GM23248 (cell line): ENCODE results near the gene TGM2. TPM values are rescaled to one million over a fixed set of nuclear protein-coding genes. Genes with fewer than 3 reads are reported as not detected.
A peak's percentile ranks its signal among the peaks of the same experiment; 100 is the strongest.

Source experiments
- DNase-seq: peaks from one replicate; pipeline ENCODE4 v3.0.0-alpha.2; 2015
- H2AFZ ChIP-seq: fragments of 200-600 bp; sonication (generic); 2 replicates; pipeline ENCODE4 v1.6.1; 2016; ENCODE audit warnings: antibody characterized with exemption
- H3F3A ChIP-seq: fragments of 200-600 bp; sonication (generic); 2 replicates; pipeline ENCODE4 v1.6.1; 2016; ENCODE audit warnings: mild to moderate bottlenecking, antibody characterized with exemption, mixed run types; ENCODE audit not compliant: insufficient read depth
- H3K27ac ChIP-seq: fragments of 200-600 bp; sonication (generic); 2 replicates; pipeline ENCODE4 v1.5.1; 2016; ENCODE audit warnings: mild to moderate bottlenecking
- H3K27me3 ChIP-seq: fragments of 200-600 bp; sonication (generic); replicated peaks from 2 replicates; pipeline ENCODE4 v1.6.1; 2016; ENCODE audit warnings: mild to moderate bottlenecking; ENCODE audit not compliant: insufficient read depth
- H3K36me3 ChIP-seq: fragments of 200-600 bp; sonication (generic); 2 replicates; pipeline ENCODE4 v1.6.1; 2016; ENCODE audit warnings: low read depth, mild to moderate bottlenecking
- H3K4me1 ChIP-seq: fragments of 200-600 bp; sonication (generic); 2 replicates; pipeline ENCODE4 v1.6.1; 2016; ENCODE audit warnings: mild to moderate bottlenecking; ENCODE audit not compliant: insufficient read depth
- H3K4me2 ChIP-seq: fragments of 200-600 bp; sonication (generic); one replicate; pipeline ENCODE4 v1.6.1; 2016; ENCODE audit warnings: mild to moderate bottlenecking; ENCODE audit not compliant: unreplicated experiment
- H3K4me3 ChIP-seq: fragments of 200-600 bp; sonication (generic); 2 replicates; pipeline ENCODE4 v1.5.1; 2016; ENCODE audit warnings: mild to moderate bottlenecking
- H3K79me2 ChIP-seq: fragments of 200-600 bp; sonication (generic); 2 replicates; pipeline ENCODE4 v1.6.1; 2016; ENCODE audit warnings: mild to moderate bottlenecking; ENCODE audit not compliant: insufficient read depth
- H3K9ac ChIP-seq: fragments of 200-600 bp; sonication (generic); 2 replicates; pipeline ENCODE4 v1.6.1; 2016; ENCODE audit warnings: mild to moderate bottlenecking
- H3K9me2 ChIP-seq: fragments of 200-600 bp; sonication (generic); 2 replicates; pipeline ENCODE4 v1.6.1; 2016; ENCODE audit warnings: mixed run types, mild to moderate bottlenecking, moderate library complexity; ENCODE audit not compliant: insufficient read depth
- H3K9me3 ChIP-seq: fragments of 200-600 bp; sonication (generic); one replicate; pipeline ENCODE4 v1.6.1; 2017; ENCODE audit warnings: low read depth
- H4K20me1 ChIP-seq: fragments of 200-600 bp; sonication (generic); 2 replicates; pipeline ENCODE4 v1.6.0; 2016; ENCODE audit not compliant: insufficient read depth
- EZH2 ChIP-seq: fragments of 200-600 bp; sonication (generic); IDR thresholded peaks from 2 replicates; pipeline ENCODE4 v1.6.1; 2018; ENCODE audit warnings: antibody characterized with exemption, mild to moderate bottlenecking; ENCODE audit not compliant: insufficient read depth, poor library complexity, severe bottlenecking
- EZH2phosphoT487 ChIP-seq: fragments of 200-600 bp; sonication (generic); IDR thresholded peaks from 2 replicates; pipeline ENCODE4 v1.6.1; 2018; ENCODE audit warnings: antibody characterized with exemption, moderate library complexity, mild to moderate bottlenecking, low read depth; ENCODE audit not compliant: insufficient read depth
- WGBS, 2 experiments: methylation state at CpG; one replicate each; pipeline ENCODE4 v1.1.6; 2015 to 2017; ENCODE audit warnings: low lambda C conversion rate in 2 of 2, low coverage in 1 of 2; ENCODE audit errors: missing lambda C conversion rate in 2 of 2; 5-methylcytosine and 5-hydroxymethylcytosine counted together
- in situ Hi-C: fragments of 300-500 bp; cut with MboI; formaldehyde crosslinking; loops from 2 replicates; pipeline ENCODE4 v1.15.0; 2020
- polyA plus RNA-seq: library from polyadenylated mRNA; unstranded; fragments of >200 nt; fragmentation: Nextera tagmentation; extraction: Ambion mirVana; gene quantifications from 2 replicates; pipeline ENCODE4 v1.2.1, GENCODE V29; 2016
- total RNA-seq: library from RNA; depleted of rRNA; stranded (reverse); fragments of >200 nt; shearing (Covaris generic); gene quantifications from 2 replicates; pipeline ENCODE4 v1.2.3, GENCODE V29; 2014

TGM2 gene
- total and polyA plus RNA-seq, 2 experiments from 2014 or later: 254 to 311 TPM

- no peak for DNase-seq
- H3K9ac ChIP-seq: no peak overlapping the region
- H4K20me1 ChIP-seq: no peaks in the 10 kb centered on the region
- H3K4me2 ChIP-seq: no peak overlapping the region
- no peak for TF ChIP-seq EZH2phosphoT487
- TF ChIP-seq EZH2: no peak
- no peak overlapping the region for H2AFZ ChIP-seq
- no peaks in the 10 kb centered on the region for H3K27me3 ChIP-seq
- no peak overlapping the region for H3K27ac ChIP-seq
- in situ Hi-C loops: no loop called here
- H3F3A ChIP-seq: peaks cover 18% of the 10 kb centered on the region
- WGBS, 2 experiments: 89 to 94% methylated on average over 3 of the region's 3 CpGs
- no peaks in the 10 kb centered on the region for H3K79me2 ChIP-seq
- H3K4me1 ChIP-seq: peaks cover 11% of the 10 kb centered on the region
- no peaks in the 10 kb centered on the region for H3K9me3 ChIP-seq
- no peak overlapping the region for H3K4me3 ChIP-seq
- no peaks in the 10 kb centered on the region for H3K36me3 ChIP-seq
- no peaks in the 10 kb centered on the region for H3K9me2 ChIP-seq
Measured at GRCh38 chr20:38181971-38182370, 16.9 kb upstream of the TGM2 start.

- Histone ChIP-seq H3K79me2 (no peaks in the 10 kb centered on the region), H3K9me3 (no peaks in the 10 kb centered on the region), H3K9me2 (no peaks in the 10 kb centered on the region), H3K4me1 (peaks cover 6% of the 10 kb centered on the region), H3K27ac (no peak overlapping the region), H3K9ac (no peak overlapping the region), H2AFZ (no peak overlapping the region), H4K20me1 (no peaks in the 10 kb centered on the region), H3K27me3 (no peaks in the 10 kb centered on the region), H3K4me2 (no peak overlapping the region), H3K36me3 (no peaks in the 10 kb centered on the region), H3K4me3 (no peak overlapping the region), H3F3A (peaks cover 11% of the 10 kb centered on the region)
- in situ Hi-C loops: no loop called here
- WGBS, 2 experiments: 61 to 70% methylated on average over 7 of the region's 7 CpGs
- TF ChIP-seq EZH2 (no peak), EZH2phosphoT487 (no peak)
- DNase-seq: no peak
Measured at GRCh38 chr20:38181207-38181801, 16.2 kb upstream of the TGM2 start.

- no peak overlapping the region for H3K4me3 ChIP-seq
- H3K9me3 ChIP-seq: no peaks in the 10 kb centered on the region
- no peaks in the 10 kb centered on the region for H3K79me2 ChIP-seq
- no peaks in the 10 kb centered on the region for H3K9me2 ChIP-seq
- peaks cover 6% of the 10 kb centered on the region for H3K4me1 ChIP-seq
- H3K9ac ChIP-seq: no peak overlapping the region
- H2AFZ ChIP-seq: no peak overlapping the region
- H3K27me3 ChIP-seq: no peaks in the 10 kb centered on the region
- in situ Hi-C loops: no loop called here
- H3K36me3 ChIP-seq: no peaks in the 10 kb centered on the region
- TF ChIP-seq EZH2: no peak
- TF ChIP-seq EZH2phosphoT487: no peak
- no peak overlapping the region for H3K27ac ChIP-seq
- H3K4me2 ChIP-seq: no peak overlapping the region
- H4K20me1 ChIP-seq: no peaks in the 10 kb centered on the region
- WGBS, 2 experiments: 64 to 74% methylated on average over 5 of the region's 5 CpGs
- peak; percentile 46 for DNase-seq
- H3F3A ChIP-seq: peaks cover 6% of the 10 kb centered on the region
Measured at GRCh38 chr20:38180781-38181180, 15.7 kb upstream of the TGM2 start.

GRCh38 chr20:38179846-38180245 lies 14.8 kb upstream of the TGM2 start:
- Histone ChIP-seq H3K4me3 (no peak overlapping the region), H3K27me3 (no peaks in the 10 kb centered on the region), H2AFZ (no peak overlapping the region), H3K9ac (no peak overlapping the region), H3K4me2 (no peak overlapping the region), H3K4me1 (peaks cover 6% of the 10 kb centered on the region), H4K20me1 (no peaks in the 10 kb centered on the region), H3K9me2 (no peaks in the 10 kb centered on the region), H3K36me3 (no peaks in the 10 kb centered on the region), H3K79me2 (no peaks in the 10 kb centered on the region), H3K9me3 (no peaks in the 10 kb centered on the region), H3K27ac (no peak overlapping the region), H3F3A (no peaks in the 10 kb centered on the region)
- no peak for TF ChIP-seq EZH2
- TF ChIP-seq EZH2phosphoT487: no peak
- in situ Hi-C loops: no loop called here
- DNase-seq: no peak
- WGBS, 2 experiments: 73 to 77% methylated on average over 6 of the region's 6 CpGs

- no peaks in the 10 kb centered on the region for H3K36me3 ChIP-seq
- peaks cover 11% of the 10 kb centered on the region for H3K4me1 ChIP-seq
- H4K20me1 ChIP-seq: no peaks in the 10 kb centered on the region
- no peak overlapping the region for H3K9ac ChIP-seq
- DNase-seq: no peak
- H2AFZ ChIP-seq: no peak overlapping the region
- H3F3A ChIP-seq: peaks cover 9% of the 10 kb centered on the region; the same call in 1 of the 2 replicates
- H3K9me3 ChIP-seq: no peaks in the 10 kb centered on the region
- in situ Hi-C loops: no loop called here
- H3K9me2 ChIP-seq: no peaks in the 10 kb centered on the region
- WGBS, 2 experiments: 96 to 97% methylated on average over 4 of the region's 4 CpGs
- TF ChIP-seq EZH2phosphoT487 (no peak), EZH2 (no peak)
- H3K4me2 ChIP-seq: no peak overlapping the region
- H3K27me3 ChIP-seq: no peaks in the 10 kb centered on the region
- H3K79me2 ChIP-seq: no peaks in the 10 kb centered on the region
- H3K27ac ChIP-seq: no peak overlapping the region
- no peak overlapping the region for H3K4me3 ChIP-seq
Measured at GRCh38 chr20:38178581-38178980, 13.5 kb upstream of the TGM2 start.
